NCI-H510A (cell line): ENCODE data around the gene TAOK2.
A peak's percentile ranks its signal among the peaks of the same experiment; 100 is the strongest.
"Not testable (repeated sequence)": the region's sequence is repeated elsewhere in the genome, so short reads cannot be mapped to it uniquely, and the experiment has no call there.

Experiments used
- DNase-seq: peaks from one replicate; lab custom pipeline; 2025; lab: John Stamatoyannopoulos, UW

TAOK2 gene

DNA sequence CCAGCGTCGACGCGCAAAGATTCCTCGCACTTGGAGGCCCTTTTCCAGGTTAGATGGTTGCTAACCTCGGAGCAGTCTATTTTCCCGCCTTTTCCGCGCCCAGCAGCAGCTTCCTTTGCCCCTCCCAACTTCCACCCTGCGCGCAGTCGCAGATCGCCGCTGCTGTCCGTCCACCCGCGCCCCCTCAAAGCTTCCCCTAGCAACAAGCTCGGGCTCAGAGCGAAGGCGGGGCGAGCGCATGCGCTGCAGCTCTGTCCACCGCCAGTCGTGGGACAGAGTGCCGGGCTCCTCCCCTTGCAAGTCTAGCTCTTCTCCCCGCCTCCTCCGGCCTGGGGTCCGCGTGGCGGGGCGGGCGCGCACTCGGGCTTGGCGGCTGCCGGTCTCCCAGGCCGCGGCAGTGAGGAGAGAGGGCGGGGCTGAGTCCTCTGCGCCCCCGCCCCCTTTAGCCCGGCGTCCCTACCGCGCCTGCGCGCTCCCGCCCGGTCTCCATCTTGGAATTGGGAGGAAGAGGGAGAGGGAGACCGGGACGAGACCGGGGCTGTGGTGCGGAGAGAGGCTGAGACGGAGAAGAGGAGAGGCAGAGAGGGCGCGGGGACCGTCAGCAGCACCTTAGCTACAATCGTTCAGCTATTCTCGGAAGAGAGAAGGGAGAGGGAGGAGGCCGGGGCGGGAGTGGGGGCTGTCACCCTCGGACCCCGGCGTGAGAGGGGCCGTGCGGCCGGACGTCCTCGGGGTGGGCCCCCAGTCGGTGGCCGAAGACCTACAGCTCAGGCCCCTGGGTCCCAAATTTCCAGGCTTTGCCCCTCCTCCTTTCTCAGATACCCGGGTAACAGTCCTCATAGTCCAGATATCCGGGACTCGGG, at the start of gene TAOK2:
TSS of gene TAOK2 (plus strand) at position 485 of the 863 bp plus-strand sequence. CDS start 3,905 bp downstream, outside the sequence.
- DNase-seq: peak; percentile 99

DNA sequence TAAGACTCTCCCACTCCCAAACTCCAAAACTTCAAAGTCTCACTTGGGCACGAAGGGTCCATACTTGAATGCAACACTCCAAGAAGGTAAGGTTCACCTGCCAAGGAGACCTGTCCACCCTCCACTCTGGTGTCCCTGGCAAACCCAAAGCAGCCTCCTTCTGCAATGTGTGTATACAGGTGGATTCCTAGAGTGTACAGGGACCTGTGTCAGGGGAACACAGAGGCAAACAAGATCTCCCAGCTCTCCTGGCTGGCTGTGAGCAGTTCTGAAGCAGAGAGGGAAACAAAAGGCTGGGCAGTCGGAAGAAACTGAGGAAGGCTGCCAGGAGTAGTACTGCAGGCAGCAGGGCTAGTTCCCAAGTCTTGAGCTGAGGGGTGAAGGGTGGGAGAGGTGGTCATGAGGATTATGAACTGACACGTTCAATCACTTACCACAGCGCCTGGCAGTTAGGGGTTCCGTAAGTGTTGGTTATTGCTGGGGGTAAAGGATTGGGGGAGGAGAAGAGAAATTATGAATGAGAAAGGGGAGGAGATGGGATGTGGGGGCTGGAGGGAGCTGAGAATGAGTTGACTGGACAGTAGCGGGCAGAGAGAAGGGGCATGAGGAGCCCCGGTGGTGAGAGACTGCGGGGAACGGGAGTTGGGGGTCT, 48.4 kb upstream of the TAOK2 start:
- no peak for DNase-seq

DNA sequence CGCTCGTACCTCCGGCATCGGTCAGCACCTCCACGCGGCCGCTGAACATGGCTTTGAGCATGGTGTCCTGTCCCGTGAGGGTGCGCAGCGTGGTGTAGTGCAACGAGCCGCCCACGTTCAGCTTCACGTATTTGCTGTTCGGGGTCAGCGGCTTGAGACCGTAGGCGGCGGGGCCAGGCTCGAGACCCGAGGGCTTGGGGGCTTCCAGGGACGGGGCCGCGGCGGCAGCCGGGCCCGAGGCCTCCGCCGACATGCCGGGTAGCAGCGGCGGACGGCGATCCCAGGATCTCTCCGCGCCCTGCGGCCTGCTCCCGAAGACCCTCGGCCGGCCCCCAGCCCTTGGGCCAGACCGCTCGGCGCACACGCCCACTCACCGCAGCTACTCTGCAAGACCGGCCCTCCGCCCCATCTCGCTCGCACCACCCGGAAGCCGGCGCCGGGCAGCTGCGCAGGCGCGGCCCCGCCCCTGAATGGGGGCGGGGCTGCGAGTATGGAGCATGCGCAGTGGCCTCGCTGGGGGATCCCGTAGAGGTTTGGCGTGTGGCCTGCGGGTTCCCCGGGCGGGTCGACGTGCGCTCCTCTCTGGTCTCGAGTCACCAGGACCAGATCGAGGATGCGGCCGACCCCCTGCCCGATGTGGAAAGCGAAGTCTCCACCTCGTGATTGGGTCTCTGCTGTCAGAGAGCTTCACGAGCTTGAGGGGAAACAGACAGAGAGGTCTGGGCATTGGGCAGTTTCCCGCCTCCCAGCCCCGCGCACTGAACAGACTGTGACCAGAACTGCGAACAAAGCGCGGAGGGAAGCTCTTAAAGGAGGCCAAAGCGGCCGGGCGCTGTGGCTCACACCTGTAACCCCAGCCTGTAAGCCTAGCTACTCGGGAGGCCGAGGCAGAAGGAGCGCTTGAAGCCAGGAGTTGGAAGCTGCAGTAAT, 47.6 kb upstream of the TAOK2 start, which contains the start of gene KCTD13:
TSS of gene KCTD13 (minus strand) at position 446 of the 930 bp plus-strand sequence. CDS start at position 253, 193 bp downstream.
- peak; percentile 89 for DNase-seq

DNA sequence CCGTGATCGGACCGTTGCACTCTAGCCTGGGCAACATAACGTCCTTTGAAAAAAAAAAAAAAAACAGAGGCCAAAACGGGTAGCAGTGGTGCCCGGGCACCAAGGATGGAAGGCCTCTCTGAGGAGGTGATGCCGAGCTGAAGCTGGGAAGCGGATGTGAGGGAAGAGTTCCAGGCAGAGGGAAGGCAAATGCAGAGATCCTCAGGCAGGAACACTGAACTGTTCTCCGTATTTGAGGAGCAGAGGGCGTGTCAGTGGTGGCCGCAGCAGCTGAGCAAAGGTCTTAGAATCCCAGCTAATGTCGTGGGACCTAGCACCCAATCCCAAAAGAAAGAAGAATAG, 47.0 kb upstream of the TAOK2 start:
- DNase-seq: no peak

DNA sequence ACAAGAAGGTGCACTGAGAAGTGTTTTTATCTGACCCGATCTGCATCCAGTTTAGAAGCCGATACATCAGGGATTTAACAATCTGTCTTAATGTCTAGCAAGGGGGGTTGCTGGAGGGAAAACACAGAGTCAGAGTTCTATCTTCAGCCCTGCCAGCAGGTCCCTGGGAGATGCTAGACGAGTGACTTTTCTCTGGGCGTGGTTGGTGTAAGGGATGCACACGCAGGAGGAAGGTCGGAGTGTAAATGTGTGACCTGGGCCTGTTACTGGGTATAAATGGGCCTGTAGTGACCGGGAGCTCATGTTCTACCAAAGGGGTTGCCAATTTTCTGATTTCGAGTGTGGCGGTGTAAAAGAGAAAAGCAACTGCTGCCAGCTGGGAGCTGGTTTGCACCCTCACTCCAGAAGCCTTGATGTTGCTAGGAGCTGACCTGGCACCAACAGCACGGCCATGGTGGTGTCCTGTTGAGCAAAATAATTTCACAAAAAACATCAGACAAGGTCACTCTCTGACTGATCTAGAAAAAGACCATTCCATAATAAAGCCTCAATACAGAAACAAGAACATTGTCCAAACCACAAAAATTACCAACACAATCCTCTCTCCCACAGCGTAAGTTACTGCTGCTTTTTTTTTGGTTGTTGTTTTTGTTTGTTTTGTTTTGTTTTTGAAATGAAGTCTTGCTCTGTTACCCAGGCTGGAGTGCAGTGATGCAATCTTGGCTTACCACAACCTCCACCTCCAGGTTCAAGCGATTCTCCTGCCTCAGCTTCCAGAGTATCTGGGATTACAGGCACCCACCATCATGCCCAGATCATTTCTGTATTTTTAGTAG, 46.4 kb upstream of the TAOK2 start:
- DNase-seq: no peak

DNA sequence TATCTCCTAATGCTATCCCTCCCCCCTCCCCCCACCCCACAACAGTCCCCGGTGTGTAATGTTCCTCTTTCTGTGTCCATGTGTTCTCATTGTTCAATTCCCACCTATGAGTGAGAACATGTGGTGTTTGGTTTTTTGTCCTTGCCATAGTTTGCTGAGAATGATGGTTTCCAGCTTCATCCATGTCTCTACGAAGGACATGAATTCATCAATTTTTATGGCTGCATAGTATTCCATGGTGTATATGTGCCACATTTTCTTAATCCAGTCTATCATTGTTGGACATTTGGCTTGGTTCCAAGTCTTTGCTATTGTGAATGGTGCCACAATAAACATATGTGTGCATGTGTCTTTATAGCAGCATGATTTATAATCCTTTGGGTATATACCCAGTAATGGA, 41.9 kb upstream of the TAOK2 start:
- DNase-seq: not testable (repeated sequence)

DNA sequence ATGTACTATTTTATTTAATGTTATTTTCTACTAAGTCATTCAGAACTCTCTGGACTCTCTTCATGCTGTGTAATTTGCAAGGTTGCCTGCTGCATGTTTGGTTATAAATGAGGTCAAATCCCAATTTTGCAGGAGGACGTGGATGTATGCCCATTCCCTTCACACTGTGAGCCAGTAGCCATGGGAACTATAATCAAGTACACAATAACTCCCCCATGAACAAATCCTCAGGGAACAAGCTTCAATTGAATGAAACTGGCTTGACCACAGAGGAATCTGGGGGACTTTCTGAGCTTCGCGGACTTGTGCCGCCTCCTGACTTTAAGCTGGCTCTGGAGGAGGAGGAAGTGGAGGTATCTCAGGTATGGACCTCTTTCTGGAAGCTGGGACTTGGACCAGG, 33.0 kb upstream of the TAOK2 start:
- no peak for DNase-seq

DNA sequence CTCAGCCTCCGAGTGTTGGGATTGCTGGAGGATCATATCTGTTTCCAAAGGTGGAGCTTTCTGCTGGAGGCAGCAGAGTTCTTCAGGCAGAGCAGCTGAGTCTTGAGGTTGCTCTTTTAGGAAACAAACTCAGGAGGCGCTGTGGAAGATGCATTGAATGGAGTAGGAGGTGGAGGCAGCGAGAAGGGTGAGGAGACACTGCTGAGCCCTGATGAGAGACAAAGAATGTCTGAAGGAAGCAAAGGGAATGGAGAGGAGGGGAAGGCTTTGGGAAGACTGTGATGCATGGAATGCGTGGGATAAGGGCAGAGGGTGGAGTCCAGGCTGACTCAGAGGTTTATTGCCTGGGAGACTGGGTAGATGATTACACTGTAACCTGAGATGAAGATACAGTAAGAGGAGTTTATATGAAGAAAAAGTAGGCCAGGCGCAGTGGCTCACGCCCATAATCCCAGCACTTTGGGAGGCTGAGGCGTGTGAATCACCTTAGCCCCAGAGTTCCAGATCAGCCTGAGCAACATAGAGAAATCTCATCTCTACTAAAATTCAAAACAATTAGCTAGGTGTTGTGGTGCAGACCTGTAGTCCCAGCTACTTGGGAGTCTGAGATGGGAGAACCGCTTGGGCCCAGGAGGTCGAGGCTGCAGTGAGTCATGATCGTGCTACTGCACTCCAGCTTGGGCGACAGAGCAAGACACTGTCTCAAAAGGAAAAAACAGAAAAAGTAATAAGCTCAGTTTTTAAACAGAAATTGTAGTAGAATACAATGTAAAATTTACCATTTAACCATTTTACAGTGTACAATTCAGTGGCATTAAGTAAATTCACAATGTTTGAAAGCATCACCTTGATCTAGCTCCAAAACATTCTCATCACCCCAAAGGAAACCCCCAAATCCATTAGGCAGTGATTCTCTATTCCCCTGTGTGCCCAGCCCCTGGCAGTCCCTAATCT, 29.5 kb upstream of the TAOK2 start:
- peak; percentile 54 for DNase-seq

DNA sequence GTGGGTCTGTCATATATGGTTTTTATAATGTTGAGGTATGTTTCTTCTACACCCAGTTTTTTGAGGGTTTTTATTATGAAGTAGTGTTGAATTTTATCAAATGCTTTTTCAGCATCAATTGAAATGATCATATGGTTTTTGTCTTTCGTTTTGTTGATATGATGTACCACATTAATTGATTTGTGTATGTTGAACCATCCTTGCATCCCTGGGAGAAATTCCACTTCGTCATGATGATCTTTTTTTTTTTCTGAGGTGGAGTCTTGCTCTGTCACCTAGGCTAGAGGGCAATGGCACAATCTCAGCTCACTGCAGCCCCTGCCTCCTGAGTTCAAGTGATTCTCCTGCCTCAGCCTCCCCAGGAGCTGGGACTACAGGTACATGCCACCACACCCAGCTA, 25.8 kb upstream of the TAOK2 start:
- DNase-seq: no peak

DNA sequence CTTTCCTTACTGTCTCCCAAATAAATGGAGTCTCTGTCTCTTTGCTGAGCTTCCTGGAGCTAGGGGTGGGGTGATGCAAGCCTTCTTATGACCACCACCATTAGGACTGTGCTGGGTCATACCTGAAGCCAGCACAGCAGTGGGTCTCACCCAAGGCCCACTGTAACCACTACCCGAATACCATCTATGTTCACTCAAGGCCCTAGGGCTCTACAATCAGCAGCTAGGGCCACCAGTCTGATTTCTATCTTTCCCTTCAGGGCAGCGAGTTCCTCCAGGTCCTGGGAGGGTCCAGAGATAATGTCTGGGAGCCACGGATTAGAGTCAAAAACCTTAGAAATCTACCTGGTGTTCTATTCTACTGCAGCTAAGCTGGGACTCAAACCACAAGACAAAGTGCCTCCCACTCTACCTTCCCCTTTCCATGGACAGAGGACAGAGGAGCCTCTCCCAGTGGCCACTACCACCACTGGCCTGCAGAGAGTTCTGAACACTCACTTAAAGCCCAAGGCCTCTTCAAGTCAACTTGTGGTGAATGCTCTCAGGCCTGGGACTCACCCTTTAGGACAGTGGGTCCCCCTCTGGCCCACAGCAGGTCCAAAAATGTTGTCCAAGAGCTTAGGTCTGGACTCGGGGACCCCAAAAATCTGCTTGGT, 22.7 kb upstream of the TAOK2 start:
- no peak for DNase-seq

DNA sequence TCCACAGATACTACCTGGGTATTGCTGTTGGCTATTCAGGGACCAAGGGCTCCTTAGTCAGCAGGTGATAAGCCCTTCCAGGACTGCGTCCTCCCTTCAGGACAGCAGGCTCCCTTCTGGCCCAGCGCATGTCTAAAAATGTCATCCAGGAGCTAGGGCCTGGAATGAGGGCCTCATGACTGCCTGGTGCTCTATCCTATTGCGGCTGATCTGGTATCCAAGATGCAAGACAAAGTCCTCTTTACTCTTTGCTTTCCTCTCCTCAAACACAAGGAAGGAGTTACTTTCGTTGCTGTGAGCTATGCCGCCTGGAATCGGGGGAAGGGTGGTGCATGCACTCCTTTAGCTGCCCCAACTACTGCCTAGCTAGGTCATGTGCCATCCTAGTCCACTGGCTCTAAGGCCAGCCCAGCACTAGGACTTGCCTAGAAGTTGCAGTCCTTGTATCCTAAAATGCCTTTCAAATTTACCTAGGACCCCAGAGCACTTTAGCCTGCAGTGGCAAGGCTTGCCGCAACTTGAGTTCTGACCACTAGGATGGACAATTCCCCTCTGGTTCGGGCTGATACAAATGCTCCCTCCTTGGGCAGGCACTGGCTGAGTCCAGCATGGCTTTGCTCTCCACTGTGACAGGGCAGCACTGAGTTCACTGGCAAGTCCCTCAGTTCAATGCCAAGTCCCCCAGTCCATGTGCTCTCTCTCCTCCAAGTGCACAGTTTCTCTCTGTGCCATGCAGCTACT, 21.9 kb upstream of the TAOK2 start:
- DNase-seq: no peak

DNA sequence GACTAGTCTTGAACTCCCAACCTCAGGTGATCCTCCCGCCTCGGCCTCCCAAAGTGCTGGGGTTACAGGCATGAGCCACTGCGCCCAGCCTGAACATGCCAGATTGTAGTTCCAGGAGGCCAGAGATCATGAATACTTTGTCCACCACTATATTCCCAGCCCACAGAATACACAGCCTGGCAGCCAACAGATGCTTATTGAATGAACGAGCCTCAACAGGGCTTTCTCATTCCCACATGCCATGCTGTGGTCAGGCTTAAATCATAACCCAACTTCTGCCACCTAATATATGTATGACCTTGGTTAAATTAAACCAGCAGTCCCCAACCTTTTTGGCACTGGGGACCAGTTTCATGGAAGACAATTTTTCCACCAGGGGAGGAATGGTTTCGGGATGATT, 14.9 kb upstream of the TAOK2 start:
- no peak for DNase-seq

DNA sequence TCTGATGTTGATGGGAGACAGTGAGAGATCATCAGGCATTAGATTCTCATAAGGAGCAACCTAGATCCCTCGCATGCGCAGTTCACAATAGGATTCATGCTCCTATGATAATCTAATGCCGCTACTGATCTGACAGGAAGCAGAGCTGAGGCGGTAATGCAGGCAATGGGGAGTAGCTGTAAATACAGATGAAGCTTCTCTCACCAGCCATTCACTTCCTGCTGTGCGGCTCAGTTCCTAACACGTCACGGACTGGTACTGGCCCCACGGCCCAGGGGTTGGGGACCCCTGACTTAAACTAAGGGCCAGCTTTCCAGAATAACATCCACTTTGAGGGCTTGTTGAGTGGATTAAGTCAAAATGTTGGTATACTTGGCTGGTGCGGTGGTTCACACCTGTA, 14.4 kb upstream of the TAOK2 start:
- DNase-seq: no peak

DNA sequence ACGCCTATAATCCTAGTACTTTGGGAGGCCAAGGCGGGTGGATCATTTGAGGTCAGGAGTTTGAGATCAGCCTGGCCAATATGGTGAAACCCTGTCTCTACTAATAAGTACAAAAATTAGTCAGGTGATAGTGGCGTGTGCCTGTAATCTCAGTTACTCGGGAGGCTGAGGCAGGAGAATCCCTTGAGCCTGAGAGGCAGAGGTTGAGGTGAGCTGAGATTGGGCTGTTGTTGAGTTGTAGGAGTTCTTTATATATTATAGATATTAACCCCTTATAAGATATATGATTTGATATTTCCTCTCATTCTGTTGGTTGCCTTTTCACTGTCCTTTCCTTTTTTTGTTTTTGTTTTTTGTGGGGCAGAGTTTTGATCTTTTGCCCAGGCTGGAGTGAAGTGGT, 13.8 kb upstream of the TAOK2 start:
- DNase-seq: not testable (repeated sequence)

DNA sequence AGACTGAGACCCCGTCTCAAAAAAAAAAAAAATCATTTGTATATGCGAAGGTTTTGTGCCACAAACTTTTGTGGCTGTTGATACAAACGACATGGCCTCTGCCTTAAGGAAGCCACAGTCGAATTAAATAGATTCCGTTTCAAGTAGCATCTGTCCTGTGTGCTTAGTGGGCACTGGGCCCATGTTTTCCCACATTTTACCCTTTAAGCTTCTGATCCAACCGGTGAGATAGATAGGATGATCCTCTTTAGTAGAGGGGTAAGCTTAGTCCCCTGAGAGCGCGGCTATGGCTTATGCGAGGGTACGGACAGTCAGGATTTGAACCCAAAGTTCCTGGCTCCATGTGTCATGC, 12.6 kb upstream of the TAOK2 start:
- DNase-seq: no peak

DNA sequence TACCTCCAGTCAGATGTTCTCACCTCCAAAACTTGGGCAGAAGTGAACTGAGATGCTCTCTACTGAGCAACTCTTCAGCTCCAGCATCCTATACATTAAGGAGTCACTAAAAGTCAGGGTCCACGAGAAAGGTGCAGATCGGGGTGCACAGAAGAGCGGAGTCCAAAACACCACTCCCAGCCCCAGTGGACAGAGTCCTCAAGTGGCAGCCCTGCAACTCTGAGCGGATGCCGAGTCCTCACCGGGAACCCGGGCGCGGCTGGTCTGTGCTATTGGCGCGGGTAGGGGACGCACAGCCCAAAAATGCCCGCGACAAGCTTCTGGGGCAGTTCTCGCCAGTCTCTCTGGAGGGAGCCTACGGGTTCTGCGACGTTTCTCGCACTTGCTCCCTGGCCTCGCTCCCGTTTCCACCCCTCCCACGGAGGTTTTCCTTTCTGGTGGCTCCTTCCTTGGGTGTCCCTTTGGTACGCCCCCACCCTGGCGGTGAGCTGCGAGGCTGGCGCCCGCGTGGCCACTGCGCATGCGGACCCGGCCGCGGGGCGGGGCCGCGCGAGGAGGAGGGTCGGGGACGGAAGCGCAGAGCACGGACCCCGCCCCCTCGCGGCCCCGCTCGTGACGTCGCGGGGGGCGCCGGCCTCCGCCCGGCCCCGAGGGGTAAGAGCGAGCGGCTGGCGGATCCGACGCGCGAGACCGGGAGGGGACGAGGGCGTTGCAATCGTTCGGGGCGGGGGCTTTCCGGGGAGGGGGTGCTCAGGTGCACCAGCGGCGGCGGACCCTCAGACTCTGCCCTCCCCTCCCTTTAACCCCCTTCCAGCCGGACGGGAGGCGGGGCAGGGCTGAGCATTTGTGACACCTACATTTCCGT, 12.0 kb upstream of the TAOK2 start, which contains the start of gene TMEM219:
TSS of gene TMEM219 (plus strand) at position 601 of the 865 bp plus-strand sequence. CDS start 1,065 bp downstream, outside the sequence.
- peak; percentile 84 for DNase-seq

DNA sequence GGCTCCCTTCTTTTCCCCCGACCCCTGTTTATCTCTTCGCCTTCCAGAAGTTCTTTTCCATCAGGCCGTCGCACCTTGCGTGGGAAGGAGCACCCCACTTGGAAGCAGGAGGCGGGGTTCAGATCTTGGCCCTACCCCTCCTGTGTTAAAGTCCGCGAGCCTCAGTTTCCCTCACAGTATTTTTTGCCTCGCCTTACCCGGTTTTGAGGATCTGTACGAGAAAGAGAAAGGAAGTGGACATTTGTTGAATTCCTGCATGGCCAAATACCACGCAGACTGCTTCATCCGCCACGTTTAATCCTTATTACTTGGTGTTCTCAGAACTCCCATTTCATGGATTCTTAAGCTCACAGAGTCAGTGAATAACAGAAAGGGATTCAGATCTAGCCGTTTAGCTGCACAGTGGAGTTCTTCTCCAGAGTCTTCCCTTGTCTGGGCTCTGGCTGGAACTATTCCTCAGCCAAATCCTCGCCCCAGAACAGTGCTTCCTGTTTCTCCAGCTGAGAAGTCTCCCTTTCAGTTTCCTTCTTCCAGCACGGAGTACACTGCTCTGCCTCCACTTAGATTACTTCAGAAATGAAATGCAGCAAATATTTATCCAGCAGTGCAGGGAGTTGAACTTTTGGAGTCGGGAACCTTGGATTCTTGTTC, 11.2 kb upstream of the TAOK2 start:
- no peak for DNase-seq
